ENCODE measurements around the gene ZNF566. TPM values are rescaled to one million over a fixed set of nuclear protein-coding genes. Genes with fewer than 3 reads are reported as not detected.

ZNF566 gene
- total RNA-seq, 1 experiment from 2014 or later: 10.2 TPM

GRCh38 chr19:36482876-36483275 lies 6.5 kb downstream of the ZNF566 start:
- in situ Hi-C loops (cut with HindIII; ENCODE audit: low pct_unique_long_range_greater_than_20kb, low sequenced_read_pairs): no loop called here
- peak; percentile 25 for DNase-seq (ENCODE audit: low read depth, low spot score)

GRCh38 chr19:36460046-36460445 lies 29.3 kb downstream of the ZNF566 start:
- in situ Hi-C loops (cut with HindIII; ENCODE audit: low pct_unique_long_range_greater_than_20kb, low sequenced_read_pairs): no loop called here
- DNase-seq (ENCODE audit: low read depth, low spot score): no peak

GRCh38 chr19:36456831-36457230 lies 32.5 kb downstream of the ZNF566 start:
- DNase-seq (ENCODE audit: low read depth, low spot score): no peak
- in situ Hi-C loops (cut with HindIII; ENCODE audit: low pct_unique_long_range_greater_than_20kb, low sequenced_read_pairs): no loop called here

- in situ Hi-C loops (cut with HindIII; ENCODE audit: low pct_unique_long_range_greater_than_20kb, low sequenced_read_pairs): no loop called here
- DNase-seq (ENCODE audit: low read depth, low spot score): no peak
These were observed 40.2 kb downstream of the ZNF566 start for GRCh38 chr19:36449059-36449670.

GRCh38 chr19:36441339-36441738 lies 48.0 kb downstream of the ZNF566 start:
- in situ Hi-C loops (cut with HindIII; ENCODE audit: low pct_unique_long_range_greater_than_20kb, low sequenced_read_pairs): no loop called here
- no peak for DNase-seq (ENCODE audit: low read depth, low spot score)

- in situ Hi-C loops (cut with HindIII; ENCODE audit: low pct_unique_long_range_greater_than_20kb, low sequenced_read_pairs): no loop called here
- peak; percentile 57 for DNase-seq (ENCODE audit: low read depth, low spot score)
These were observed 52.8 kb downstream of the ZNF566 start for GRCh38 chr19:36436531-36436930.

GRCh38 chr19:36423925-36424324 lies 65.4 kb downstream of the ZNF566 start:
- in situ Hi-C loops (cut with HindIII; ENCODE audit: low pct_unique_long_range_greater_than_20kb, low sequenced_read_pairs): no loop called here
- no peak for DNase-seq (ENCODE audit: low read depth, low spot score)

- in situ Hi-C loops (cut with HindIII; ENCODE audit: low pct_unique_long_range_greater_than_20kb, low sequenced_read_pairs): no loop called here
- DNase-seq (ENCODE audit: low read depth, low spot score): no peak
These were observed 67.4 kb downstream of the ZNF566 start for GRCh38 chr19:36421749-36422481.

GRCh38 chr19:36420961-36421748 lies 68.2 kb downstream of the ZNF566 start:
- in situ Hi-C loops (cut with HindIII; ENCODE audit: low pct_unique_long_range_greater_than_20kb, low sequenced_read_pairs): no loop called here
- no peak for DNase-seq (ENCODE audit: low read depth, low spot score)

GRCh38 chr19:36418287-36419001 lies 70.9 kb downstream of the ZNF566 start, which contains the start of gene ZFP82:
ZFP82 (minus strand) TSS chr19:36418644; CDS start chr19:36409789, 8,855 bp downstream.
- in situ Hi-C loops (cut with HindIII; ENCODE audit: low pct_unique_long_range_greater_than_20kb, low sequenced_read_pairs): no loop called here
- DNase-seq (ENCODE audit: low read depth, low spot score): peak; percentile 72

- in situ Hi-C loops (cut with HindIII; ENCODE audit: low pct_unique_long_range_greater_than_20kb, low sequenced_read_pairs): no loop called here
- no peak for DNase-seq (ENCODE audit: low read depth, low spot score)
These were observed 71.5 kb downstream of the ZNF566 start for GRCh38 chr19:36417752-36418286.

GRCh38 chr19:36409841-36410240 lies 79.5 kb downstream of the ZNF566 start:
- in situ Hi-C loops (cut with HindIII; ENCODE audit: low pct_unique_long_range_greater_than_20kb, low sequenced_read_pairs): no loop called here
- no peak for DNase-seq (ENCODE audit: low read depth, low spot score)

GRCh38 chr19:36408101-36408500 lies 81.3 kb downstream of the ZNF566 start:
- in situ Hi-C loops (cut with HindIII; ENCODE audit: low pct_unique_long_range_greater_than_20kb, low sequenced_read_pairs): no loop called here

GRCh38 chr19:36404498-36404897 lies 84.9 kb downstream of the ZNF566 start:
- no peak for DNase-seq (ENCODE audit: low read depth, low spot score)
- in situ Hi-C loops (cut with HindIII; ENCODE audit: low pct_unique_long_range_greater_than_20kb, low sequenced_read_pairs): no loop called here

More at GRCh38 chr19:36408101-36408500, 81.3 kb downstream of the ZNF566 start:
- DNase-seq (ENCODE audit: low read depth, low spot score): no peak

GRCh38 chr19:36401475-36401874 lies 87.9 kb downstream of the ZNF566 start:
- in situ Hi-C loops (cut with HindIII; ENCODE audit: low pct_unique_long_range_greater_than_20kb, low sequenced_read_pairs): no loop called here
- DNase-seq (ENCODE audit: low read depth, low spot score): no peak

GRCh38 chr19:36398571-36398970 lies 90.8 kb downstream of the ZNF566 start:
- no peak for DNase-seq (ENCODE audit: low read depth, low spot score)
- in situ Hi-C loops (cut with HindIII; ENCODE audit: low pct_unique_long_range_greater_than_20kb, low sequenced_read_pairs): no loop called here
